Measurements from ENCODE around the gene SH3BP5L. TPM values are rescaled to one million over a fixed set of nuclear protein-coding genes. Genes with fewer than 3 reads are reported as not detected.

Gene SH3BP5L
- total and polyA plus RNA-seq, 2 of the 13 experiments (the other 11 are each of a cell fraction or from before 2014, with no cell fraction given): 10.3 to 14.9 TPM

GRCh38 chr1:248778906-248779305 is 46.8 kb downstream of the SH3BP5L start:
- 100% methylated on average over 2 of the region's 2 CpGs for WGBS (ENCODE audit: low lambda C conversion rate)
- intact Hi-C loops (cut with micrococcal nuclease; ENCODE audit: unreplicated experiment): no loop called here
- H3K79me2 ChIP-seq (ENCODE audit: insufficient read depth, low read length): no peaks in the 10 kb centered on the region
- DNase-seq (ENCODE audit: low spot score) (no peak), FAIRE-seq (no peak), ATAC-seq (no peak)
- H3K4me1 ChIP-seq (ENCODE audit: insufficient read depth, low read length): no peaks in the 10 kb centered on the region; the same call in 1 of the 2 replicates
- peaks cover 8% of the 10 kb centered on the region for H3K9me3 ChIP-seq (ENCODE audit: low read length)
- H3K36me3 ChIP-seq (replicated peaks in 1 of 2; ENCODE audit: control insufficient read depth in 1 of 2, insufficient read depth in 2 of 2, low read length in 2 of 2): no peaks in the 10 kb centered on the region
- TF ChIP-seq ZNF143 (CRISPR knock-in tag; IDR thresholded peaks at IDR 0.05) (no peak), ZNF615 (CRISPR knock-in tag; IDR thresholded peaks at IDR 0.05; ENCODE audit: borderline replicate concordance) (no peak), GMEB1 (CRISPR knock-in tag; IDR thresholded peaks at IDR 0.05; ENCODE audit: borderline replicate concordance) (no peak)
- no peaks in the 10 kb centered on the region for H3K27me3 ChIP-seq (ENCODE audit: control insufficient read depth in 1 of 2, insufficient read depth in 2 of 2, low read length in 2 of 2)
- in situ Hi-C loops (cut with HindIII; ENCODE audit: extremely low pct_ligation_motif_present, low pct_unique_long_range_greater_than_20kb): no loop called here
- no peak overlapping the region for H3K27ac ChIP-seq (ENCODE audit: extremely low read length, insufficient read depth, low read length)
- no peak overlapping the region for H3K4me3 ChIP-seq (replicated peaks in 1 of 3; ENCODE audit: insufficient read depth in 1 of 3, low read depth in 2 of 3, low read length in 3 of 3)
- H2AFZ ChIP-seq (ENCODE audit: low read length): no peak overlapping the region
- H3K9ac ChIP-seq (ENCODE audit: insufficient read depth, low read depth, low read length): no peak overlapping the region
- H4K20me1 ChIP-seq (ENCODE audit: insufficient read depth, low read length): no peaks in the 10 kb centered on the region
- CTCF ChIA-PET (ENCODE audit: low intra/inter-chr PET ratio, low total read pairs): no interaction called here
- BruUV-seq (replicated peaks): no TSS peak
- no peak overlapping the region for H3K4me2 ChIP-seq (ENCODE audit: low read depth, low read length)
- POLR2A ChIA-PET: no interaction called here

- H2AFZ ChIP-seq (ENCODE audit: low read length): no peak overlapping the region
- H4K20me1 ChIP-seq (ENCODE audit: insufficient read depth, low read length): no peaks in the 10 kb centered on the region
- H3K9me3 ChIP-seq (ENCODE audit: low read length): peaks cover 8% of the 10 kb centered on the region
- no peaks in the 10 kb centered on the region; the same call in 1 of the 2 replicates for H3K4me1 ChIP-seq (ENCODE audit: insufficient read depth, low read length)
- no peak overlapping the region for H3K4me3 ChIP-seq (replicated peaks in 1 of 3; ENCODE audit: insufficient read depth in 1 of 3, low read depth in 2 of 3, low read length in 3 of 3)
- H3K27ac ChIP-seq (ENCODE audit: extremely low read length, insufficient read depth, low read length): no peak overlapping the region
- H3K36me3 ChIP-seq (replicated peaks in 1 of 2; ENCODE audit: control insufficient read depth in 1 of 2, insufficient read depth in 2 of 2, low read length in 2 of 2): no peaks in the 10 kb centered on the region
- intact Hi-C loops (cut with micrococcal nuclease; ENCODE audit: unreplicated experiment): no loop called here
- ATAC-seq (no peak), DNase-seq (ENCODE audit: low spot score) (no peak), FAIRE-seq (no peak)
- H3K4me2 ChIP-seq (ENCODE audit: low read depth, low read length): no peak overlapping the region
- no peaks in the 10 kb centered on the region for H3K79me2 ChIP-seq (ENCODE audit: insufficient read depth, low read length)
- BruUV-seq (replicated peaks): no TSS peak
- ChIA-PET POLR2A (no interaction called here), CTCF (ENCODE audit: low intra/inter-chr PET ratio, low total read pairs) (no interaction called here)
- H3K27me3 ChIP-seq (ENCODE audit: control insufficient read depth in 1 of 2, insufficient read depth in 2 of 2, low read length in 2 of 2): no peaks in the 10 kb centered on the region
- H3K9ac ChIP-seq (ENCODE audit: insufficient read depth, low read depth, low read length): no peak overlapping the region
- in situ Hi-C loops (cut with HindIII; ENCODE audit: extremely low pct_ligation_motif_present, low pct_unique_long_range_greater_than_20kb): no loop called here
- TF ChIP-seq ZHX2 (IDR thresholded peaks at IDR 0.05; ENCODE audit: low read depth): no peak
- TF ChIP-seq ZHX2 (CRISPR knock-in tag; IDR thresholded peaks at IDR 0.05; ENCODE audit: borderline replicate concordance): no peak
- no peak for TF ChIP-seq ZNF251 (CRISPR knock-in tag; IDR thresholded peaks at IDR 0.05)
- no peak for TF ChIP-seq MTERF4 (CRISPR knock-in tag; IDR thresholded peaks at IDR 0.05)
- no peak for TF ChIP-seq TSC22D2 (CRISPR knock-in tag; IDR thresholded peaks at IDR 0.05; ENCODE audit: borderline replicate concordance)
- TF ChIP-seq ZMYM2 (CRISPR knock-in tag; IDR thresholded peaks at IDR 0.05): no peak
- no peak for TF ChIP-seq SP1 (IDR thresholded peaks at IDR 0.05)
- TF ChIP-seq SP1 (CRISPR knock-in tag; IDR thresholded peaks at IDR 0.05): no peak
- no peak for TF ChIP-seq WIZ (CRISPR knock-in tag; IDR thresholded peaks at IDR 0.05)
Measured at GRCh38 chr1:248776991-248777390, 48.7 kb downstream of the SH3BP5L start.
